ENCODE results near the gene PLTP.
A peak's percentile ranks its signal among the peaks of the same experiment; 100 is the strongest.
"Not testable (repeated sequence)": the region's sequence is repeated elsewhere in the genome, so short reads cannot be mapped to it uniquely, and the experiment has no call there.

Gene PLTP

GRCh38 chr20:45944151-45944964 lies 32.4 kb upstream of the PLTP start:
- DNase-seq, result no peak

DNA sequence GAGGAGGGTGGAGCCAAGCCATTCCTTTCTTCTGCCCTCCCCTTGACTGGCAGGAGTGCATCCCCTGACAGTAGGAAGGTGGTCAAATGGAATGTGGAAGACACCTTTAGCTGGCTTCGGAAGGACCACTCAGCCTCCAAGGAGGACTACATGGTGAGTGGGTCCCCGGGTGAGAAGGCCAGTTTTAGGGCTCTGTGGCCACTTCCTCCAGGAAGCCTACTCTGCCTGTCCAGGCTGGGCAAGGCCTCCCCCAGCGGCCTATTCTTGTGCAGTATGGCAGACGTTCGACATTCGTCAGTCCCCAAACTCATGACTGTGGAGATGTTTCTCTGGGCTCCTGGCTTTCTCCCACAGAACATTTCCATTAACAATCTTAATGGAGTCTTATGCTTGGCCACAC lies 31.7 kb upstream of the PLTP start:
- DNase-seq, result no peak

DNA sequence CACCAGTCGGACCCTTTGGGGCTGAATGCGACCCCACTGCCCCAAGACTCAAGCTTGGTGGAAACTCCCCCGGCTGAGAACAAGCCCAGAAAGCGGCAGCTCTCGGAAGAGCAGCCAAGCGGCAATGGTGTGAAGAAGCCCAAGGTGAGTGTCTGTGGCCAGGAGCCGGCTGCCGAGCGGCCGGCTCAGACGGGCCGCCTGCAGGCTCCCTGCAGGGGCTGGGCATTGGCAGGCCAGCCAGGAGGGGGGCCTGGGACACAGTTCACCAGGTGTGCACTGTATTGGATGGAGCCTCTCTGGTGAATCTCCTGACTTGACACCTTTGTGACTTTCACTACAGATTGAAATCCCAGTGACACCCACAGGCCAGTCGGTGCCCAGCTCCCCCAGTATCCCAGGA lies 28.5 kb upstream of the PLTP start:
- no peak for DNase-seq

DNA sequence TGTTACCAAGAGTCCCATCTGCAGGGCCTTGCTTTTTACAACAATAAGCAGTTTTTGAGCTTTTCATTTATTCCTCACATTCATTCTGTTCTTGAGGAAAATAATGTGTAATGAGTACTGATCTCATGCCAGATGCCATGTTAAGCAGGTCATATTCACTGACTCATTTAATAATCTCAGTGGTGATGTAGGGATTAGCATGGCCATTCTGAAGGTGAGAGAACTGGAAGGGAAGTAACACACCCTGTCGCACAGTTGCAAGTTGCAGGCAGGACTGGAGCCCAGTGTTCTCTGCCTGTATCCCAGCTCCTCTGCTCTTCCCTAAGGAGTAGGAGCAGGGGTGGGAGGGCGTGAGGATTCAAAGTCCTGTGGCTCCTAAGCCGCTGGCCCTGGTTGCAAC lies 28.1 kb upstream of the PLTP start:
- DNase-seq, result no peak

DNA sequence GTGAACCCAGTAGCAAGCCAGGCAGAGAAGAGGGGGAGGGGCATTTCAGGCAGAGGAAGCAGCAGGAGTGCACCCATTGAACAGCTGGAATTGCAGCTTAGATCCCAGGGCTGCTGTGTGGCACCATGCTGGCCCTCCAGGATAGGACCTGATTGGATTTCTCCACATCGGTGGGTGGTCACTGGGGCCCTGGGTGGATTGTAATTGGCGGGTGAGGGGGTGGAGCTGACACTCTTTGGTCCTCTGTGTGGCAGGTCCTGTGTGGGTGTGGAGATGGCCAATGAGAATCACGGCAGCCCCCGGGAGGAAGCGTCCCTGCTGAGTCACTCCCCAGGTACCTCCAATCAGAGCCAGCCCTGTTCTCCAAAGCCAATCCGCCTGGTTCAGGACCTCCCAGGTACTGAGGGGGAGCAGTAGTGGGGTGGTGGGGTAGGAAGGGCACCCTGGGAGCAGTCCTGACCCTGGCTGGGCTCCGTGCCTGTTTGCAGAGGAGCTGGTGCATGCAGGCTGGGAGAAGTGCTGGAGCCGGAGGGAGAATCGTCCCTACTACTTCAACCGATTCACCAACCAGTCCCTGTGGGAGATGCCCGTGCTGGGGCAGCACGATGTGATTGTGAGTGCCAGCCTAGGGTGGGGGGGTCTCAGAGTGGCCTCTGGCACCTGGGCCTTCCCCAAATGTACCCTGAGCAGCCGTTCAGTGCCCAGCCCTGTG lies 26.9 kb upstream of the PLTP start:
- DNase-seq, result no peak

DNA sequence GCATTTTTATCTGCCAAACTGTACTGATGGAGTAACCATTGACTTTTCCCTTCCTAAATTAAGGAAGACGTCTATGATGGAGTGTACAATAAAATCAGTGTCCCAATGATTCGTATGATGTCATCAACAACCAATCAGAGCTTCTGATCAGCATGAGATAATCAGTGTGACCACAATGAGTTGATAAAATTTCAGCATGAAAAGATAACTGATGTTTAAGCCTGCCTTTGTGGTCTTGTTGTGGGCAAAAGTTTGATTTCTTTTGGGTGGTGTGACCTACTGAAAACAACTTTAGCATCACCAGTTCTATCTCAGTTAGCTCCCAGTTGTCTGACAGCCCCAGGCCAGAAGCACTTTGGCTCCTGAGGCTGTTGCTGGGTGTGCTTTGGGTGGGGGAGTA lies 25.8 kb upstream of the PLTP start:
- no peak for DNase-seq

DNA sequence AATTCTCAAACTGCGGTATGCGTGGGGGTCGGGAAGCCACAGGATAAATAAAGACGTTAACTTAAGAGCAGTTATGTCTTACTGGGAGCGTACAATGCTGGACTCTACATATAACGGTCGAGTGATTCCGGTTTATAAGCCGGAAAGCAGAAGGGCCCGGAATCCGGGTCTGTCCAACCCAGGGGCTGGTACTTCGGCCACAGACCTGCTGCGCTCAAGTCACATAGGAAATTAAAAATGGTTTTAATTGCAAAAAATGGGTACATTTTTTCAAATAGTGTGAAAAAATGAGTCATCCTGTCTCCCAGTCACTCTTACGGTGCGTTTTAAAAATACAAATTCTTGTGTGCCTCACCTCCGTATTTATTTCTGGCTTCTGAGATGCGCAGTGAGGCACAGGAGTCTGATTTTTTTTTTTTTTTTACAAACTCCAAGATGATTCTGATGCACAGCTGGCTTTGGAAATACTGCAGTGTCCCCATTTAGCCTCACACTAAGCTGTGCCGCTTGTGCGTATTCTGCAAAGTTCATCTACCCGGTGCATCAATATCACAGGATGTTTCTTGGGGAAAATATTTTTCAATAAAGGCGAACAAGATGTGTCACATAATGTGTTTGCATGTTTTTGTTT lies 23.6 kb upstream of the PLTP start:
- no peak for DNase-seq

DNA sequence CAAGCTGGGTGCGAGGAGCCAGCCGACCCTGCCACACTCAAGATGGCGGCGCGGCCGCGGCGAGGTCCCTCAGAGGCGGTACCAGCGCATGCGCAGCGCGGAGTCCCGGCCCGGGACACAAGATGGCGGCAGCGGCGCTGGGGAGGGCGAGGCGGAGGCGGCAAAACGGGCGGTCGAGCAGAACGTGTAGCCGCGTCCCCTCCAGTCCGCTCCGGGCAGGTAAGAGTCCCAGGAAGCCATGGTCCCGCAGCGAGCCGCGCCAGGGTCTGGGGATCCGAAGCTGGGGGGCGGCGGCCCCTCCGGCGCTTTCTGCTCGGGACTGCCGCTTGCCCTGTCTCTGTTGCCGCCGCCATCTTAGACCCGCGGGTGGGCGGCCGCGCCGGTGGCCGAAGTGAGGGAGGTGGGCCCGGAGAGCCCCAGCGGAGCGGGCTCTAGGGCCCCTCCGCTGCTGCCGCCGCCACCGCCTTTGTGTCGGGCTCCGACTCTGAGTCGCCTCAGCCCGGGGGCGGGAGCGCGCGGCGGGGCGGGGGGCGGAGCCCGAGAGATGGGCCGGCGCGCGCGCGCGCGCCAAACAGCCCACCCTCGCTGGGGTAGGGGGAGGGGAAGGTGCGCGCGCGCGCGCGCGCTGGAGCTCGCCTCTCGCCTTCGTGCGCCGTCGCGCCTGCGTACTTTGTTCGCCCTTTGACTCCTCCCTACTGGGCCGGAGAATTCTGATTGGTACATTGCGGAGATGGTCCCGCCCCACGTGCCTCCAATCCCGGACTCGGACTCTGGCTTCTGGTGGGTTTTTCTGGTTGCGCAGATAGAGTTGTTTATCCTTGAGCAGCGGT lies 22.8 kb upstream of the PLTP start, which contains the start of gene PCIF1:
TSS of gene PCIF1 (plus strand) at position 98 of the 830 bp plus-strand sequence. CDS start 4,317 bp downstream, outside the sequence.
- DNase-seq, result peak; percentile 91

DNA sequence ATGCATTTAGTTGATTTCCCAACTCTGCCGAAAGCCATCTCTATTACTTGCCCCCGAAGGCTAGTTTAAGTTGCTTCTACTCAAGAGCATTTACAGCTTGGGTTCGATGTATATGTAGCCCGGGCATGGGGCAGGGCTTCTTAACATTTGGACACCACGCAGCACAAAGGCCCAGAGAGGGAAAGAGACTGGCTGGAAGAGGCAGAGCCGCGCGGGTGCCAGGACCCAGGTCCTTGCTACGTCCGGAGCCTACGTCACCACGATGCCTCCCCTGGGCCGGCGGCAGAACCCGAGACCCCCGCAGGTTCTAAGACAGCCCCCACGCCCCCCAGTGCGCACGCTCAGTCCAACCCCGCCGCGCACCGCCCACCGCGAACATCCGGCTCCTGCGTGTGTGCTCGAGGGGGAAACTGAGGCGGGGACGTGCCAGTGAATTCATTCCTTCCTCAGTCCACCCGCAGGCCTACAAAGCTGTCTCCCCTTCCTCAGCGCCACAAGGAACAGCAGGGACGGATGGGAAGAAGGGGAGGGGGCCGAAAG lies 22.2 kb upstream of the PLTP start:
- DNase-seq, result peak; percentile 70

DNA sequence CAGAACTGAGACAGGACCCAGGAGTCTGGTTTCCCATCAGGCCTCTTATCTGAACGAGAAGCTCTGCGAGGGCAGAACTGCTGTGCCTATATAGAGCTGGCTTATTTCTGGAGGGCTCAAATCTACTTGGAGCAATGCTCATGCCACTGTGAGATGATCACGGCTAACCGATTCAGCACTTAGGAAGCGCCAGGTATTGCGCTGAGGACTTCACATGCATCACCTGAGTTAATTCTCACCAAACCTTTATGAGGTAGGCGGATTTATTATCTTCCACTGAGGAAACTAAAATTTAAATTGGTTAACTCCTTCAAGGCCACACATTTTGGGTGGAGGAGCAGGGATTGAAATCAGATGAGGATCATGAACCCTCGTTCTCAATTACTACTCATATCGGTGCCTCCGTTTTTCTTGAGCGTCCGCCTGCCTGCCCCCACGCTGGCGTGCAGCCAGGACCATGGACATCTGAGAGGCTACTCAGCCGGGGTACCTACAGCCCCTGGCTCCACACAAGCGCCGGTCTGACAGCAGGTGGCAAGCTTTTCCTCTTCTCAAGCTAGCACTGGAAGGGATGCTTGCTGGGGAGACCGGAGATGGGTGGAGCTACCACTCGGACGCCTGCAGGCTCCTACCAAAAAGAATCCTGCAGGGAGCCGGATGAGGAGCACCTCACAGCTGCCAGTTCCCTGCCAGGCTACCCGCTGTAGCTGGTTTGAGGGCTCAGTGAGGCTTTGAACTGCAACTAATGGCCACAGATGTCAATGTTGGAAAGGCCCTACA lies 21.5 kb upstream of the PLTP start:
- DNase-seq, result peak; percentile 24

GRCh38 chr20:45931680-45932079 lies 19.7 kb upstream of the PLTP start:
- DNase-seq, result not testable (repeated sequence)

- no peak for DNase-seq
Observed at GRCh38 chr20:45927071-45927878, 15.3 kb upstream of the PLTP start.

GRCh38 chr20:45926731-45927070 lies 14.7 kb upstream of the PLTP start:
- DNase-seq, result no peak

DNA sequence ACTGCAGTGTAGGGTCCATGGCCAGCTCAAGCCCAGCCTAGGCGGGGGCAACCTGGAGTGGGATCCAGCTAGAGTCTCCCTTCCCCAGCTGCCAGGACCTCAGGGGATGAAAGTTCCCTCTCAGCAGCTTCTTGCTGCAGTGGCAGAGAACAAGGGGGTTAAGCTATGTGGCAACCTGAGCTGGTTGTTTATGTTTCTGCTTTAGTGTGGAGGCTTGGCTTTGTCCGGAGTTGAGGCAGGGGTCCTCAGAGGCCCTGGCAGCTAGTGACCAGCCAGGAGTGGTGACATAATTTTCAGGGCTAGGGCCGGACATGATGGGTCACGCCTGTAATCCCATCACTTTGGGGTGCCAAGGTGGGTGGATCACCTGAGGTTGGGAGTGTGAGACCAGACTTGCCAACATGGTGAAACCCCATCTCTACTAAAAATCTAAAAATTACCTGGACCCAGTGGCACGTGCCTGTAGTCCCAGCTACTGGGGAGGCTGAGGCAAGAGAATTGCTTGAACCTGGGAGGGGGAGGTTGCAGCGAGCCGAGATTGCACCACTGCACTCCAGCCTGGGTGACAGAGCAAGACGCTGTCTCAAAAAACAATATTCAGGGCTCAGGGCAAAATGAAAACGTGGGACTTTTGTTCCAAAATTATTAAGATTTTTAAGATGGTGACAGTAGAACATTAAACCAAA lies 14.0 kb upstream of the PLTP start:
- no peak for DNase-seq

- no peak for DNase-seq
Observed at GRCh38 chr20:45924391-45925261, 12.7 kb upstream of the PLTP start.

- DNase-seq, result no peak
Observed at GRCh38 chr20:45921337-45922189, 9.6 kb upstream of the PLTP start.

- no peak for DNase-seq
Observed at GRCh38 chr20:45920462-45921336, 8.7 kb upstream of the PLTP start.

All from cortex of kidney (tissue), 1 donor.